ENCODE results near the gene ALG12.

DNA sequence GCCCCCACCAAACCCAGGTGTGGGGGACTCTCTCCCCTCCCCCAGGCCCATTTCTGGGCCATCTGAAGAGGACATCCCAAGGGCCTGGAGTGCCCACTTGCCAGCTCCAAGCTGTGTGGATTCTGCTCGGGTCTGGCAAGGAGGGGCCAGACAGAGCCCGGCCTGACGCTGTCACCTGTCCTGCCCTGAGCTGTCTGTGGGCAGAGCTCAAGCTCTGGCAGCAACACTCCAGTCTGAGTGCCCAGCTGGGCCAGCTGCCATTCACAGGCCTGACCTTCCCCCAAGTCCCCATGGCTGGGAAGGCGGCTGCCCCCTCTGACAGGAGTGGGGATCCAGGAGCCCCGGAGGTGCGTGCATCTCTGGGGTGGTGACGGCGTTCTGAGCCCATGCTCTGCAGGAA is 36.1 kb upstream of the ALG12 start:
- TF ChIP-seq, protein P1, sequence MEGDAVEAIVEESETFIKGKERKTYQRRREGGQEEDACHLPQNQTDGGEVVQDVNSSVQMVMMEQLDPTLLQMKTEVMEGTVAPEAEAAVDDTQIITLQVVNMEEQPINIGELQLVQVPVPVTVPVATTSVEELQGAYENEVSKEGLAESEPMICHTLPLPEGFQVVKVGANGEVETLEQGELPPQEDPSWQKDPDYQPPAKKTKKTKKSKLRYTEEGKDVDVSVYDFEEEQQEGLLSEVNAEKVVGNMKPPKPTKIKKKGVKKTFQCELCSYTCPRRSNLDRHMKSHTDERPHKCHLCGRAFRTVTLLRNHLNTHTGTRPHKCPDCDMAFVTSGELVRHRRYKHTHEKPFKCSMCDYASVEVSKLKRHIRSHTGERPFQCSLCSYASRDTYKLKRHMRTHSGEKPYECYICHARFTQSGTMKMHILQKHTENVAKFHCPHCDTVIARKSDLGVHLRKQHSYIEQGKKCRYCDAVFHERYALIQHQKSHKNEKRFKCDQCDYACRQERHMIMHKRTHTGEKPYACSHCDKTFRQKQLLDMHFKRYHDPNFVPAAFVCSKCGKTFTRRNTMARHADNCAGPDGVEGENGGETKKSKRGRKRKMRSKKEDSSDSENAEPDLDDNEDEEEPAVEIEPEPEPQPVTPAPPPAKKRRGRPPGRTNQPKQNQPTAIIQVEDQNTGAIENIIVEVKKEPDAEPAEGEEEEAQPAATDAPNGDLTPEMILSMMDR (IDR thresholded peaks at IDR 0.05): no peak
- no peak for TF ChIP-seq POLR2A (IDR thresholded peaks at IDR 0.05)

Data from esophagus squamous epithelium (tissue), 4 donors.